Measurements from ENCODE around the gene BAAT. TPM values are rescaled to one million over a fixed set of nuclear protein-coding genes. Genes with fewer than 3 reads are reported as not detected.

Gene BAAT
- total RNA-seq, 1 donor from 2014 or later: not detected

GRCh38 chr9:101312661-101313060 is 72.1 kb downstream of the BAAT start:
- no peak for DNase-seq

- DNase-seq: peak; percentile 56
Observed at GRCh38 chr9:101311758-101312420, 72.9 kb downstream of the BAAT start.

- no peak for DNase-seq
Observed at GRCh38 chr9:101311191-101311590, 73.6 kb downstream of the BAAT start.

Small RNA genes lying within 50 kb of the gene (small RNA-seq; reads per million reads assigned to genes)
- not detected for gene RF00322 (ENCODE audit: low replicate concordance)

Other genes starting within 250 kb of the BAAT start
- gene MRPL50, start 13.6 kb upstream of the BAAT start, total RNA-seq: 18.3 TPM
- gene ZNF189, start 13.8 kb upstream of the BAAT start, total RNA-seq: 26.0 TPM
- gene ALDOB, start 50.8 kb upstream of the BAAT start, total RNA-seq: not detected
- 26.0 TPM for gene RNF20, start 148.8 kb upstream of the BAAT start, total RNA-seq
- gene PPP3R2, start 210.0 kb upstream of the BAAT start, total RNA-seq: not detected